Measurements from ENCODE around the gene OR10A4. TPM values are rescaled to one million over a fixed set of nuclear protein-coding genes. Genes with fewer than 3 reads are reported as not detected.

OR10A4 gene
- total and polyA plus RNA-seq, 10 donors: not detected

- Histone ChIP-seq H3K36me3 (no peaks in the 10 kb centered on the region), H3K4me3 (peak overlapping the region; percentile 44 to 82 (median 56)), H3K27ac (peak overlapping the region in 6 of 8 donors; percentile 26 to 80 (median 59)), H3K27me3 (replicated peaks in 1 of 7) (peaks cover 0 to 47% (median 0%) of the 10 kb centered on the region in 7 donors), H3K9me3 (no peaks in the 10 kb centered on the region), H3K4me1 (peaks cover 4 to 23% (median 17%) of the 10 kb centered on the region in 6 donors)
- no peak for DNase-seq
- TF ChIP-seq CTCF (IDR thresholded peaks at IDR 0.05 in 8 of 11, conservative IDR thresholded peaks at IDR 0.05 in 3 of 11) (no peak), POLR2A (IDR thresholded peaks at IDR 0.05) (no peak), POLR2AphosphoS5 (IDR thresholded peaks at IDR 0.05) (no peak)
- 15 to 21% (median 17%) methylated on average over 11 of the region's 11 CpGs for WGBS, 5 donors
- intact Hi-C loops (cut with DNase I; ENCODE audit: low total_unique reads): no loop called here
Observed at GRCh38 chr11:6927030-6927617, 50.7 kb downstream of the OR10A4 start.

Other genes starting within 250 kb of the OR10A4 start
- 10 to 100 TPM; 29.8 to 58.8 (median 43.4) TPM for gene DCHS1, start 220.8 kb upstream of the OR10A4 start, total RNA-seq
- gene DCHS1, start 220.8 kb upstream of the OR10A4 start, polyA plus RNA-seq: 1 to 10 TPM; 1.9 to 7.6 (median 3.1) TPM
- gene MRPL17, start 193.3 kb upstream of the OR10A4 start, total RNA-seq: 10 to 100 TPM; 31.1 to 74.7 (median 41.1) TPM
- gene MRPL17, start 193.3 kb upstream of the OR10A4 start, polyA plus RNA-seq: 10 to 100 TPM; 41.7 to 70.2 (median 52.9) TPM
- under 1 TPM in 5 of 7 donors, not detected in 2; 0.15 to 0.34 (median 0.20) TPM for gene OR2AG2, start 104.6 kb upstream of the OR10A4 start, total RNA-seq
- under 1 TPM in 1 of 3 donors, not detected in 2; 0.03 TPM for gene OR2AG2, start 104.6 kb upstream of the OR10A4 start, polyA plus RNA-seq
- gene OR2AG1, start 93.6 kb upstream of the OR10A4 start, total RNA-seq: under 1 TPM in 2 of 7 donors, not detected in 5; 0.20 to 0.26 TPM
- not detected for gene OR2AG1, start 93.6 kb upstream of the OR10A4 start, polyA plus RNA-seq
- under 1 TPM; 0.07 to 0.85 (median 0.39) TPM for gene OR6A2, start 76.9 kb upstream of the OR10A4 start, total RNA-seq
- not detected for gene OR6A2, start 76.9 kb upstream of the OR10A4 start, polyA plus RNA-seq
- gene OR10A5, start 30.9 kb upstream of the OR10A4 start, total RNA-seq: not detected
- not detected for gene OR10A5, start 30.9 kb upstream of the OR10A4 start, polyA plus RNA-seq
- not detected for gene OR10A2, start 13.6 kb upstream of the OR10A4 start, total RNA-seq
- gene OR10A2, start 13.6 kb upstream of the OR10A4 start, polyA plus RNA-seq: not detected
- gene OR2D2, start 15.9 kb downstream of the OR10A4 start, total RNA-seq: under 1 TPM in 4 of 7 donors, not detected in 3; 0.43 to 0.94 (median 0.58) TPM
- gene OR2D2, start 15.9 kb downstream of the OR10A4 start, polyA plus RNA-seq: not detected
- gene OR2D3, start 44.4 kb downstream of the OR10A4 start, total RNA-seq: not detected
- gene OR2D3, start 44.4 kb downstream of the OR10A4 start, polyA plus RNA-seq: not detected
- 1 to 10 TPM; 2.6 to 8.4 (median 4.5) TPM for gene ZNF215, start 49.8 kb downstream of the OR10A4 start, total RNA-seq
- gene ZNF215, start 49.8 kb downstream of the OR10A4 start, polyA plus RNA-seq: 1 to 10 TPM in 1 of 3 donors, under 1 TPM in 2; 0.26 to 1.3 (median 0.54) TPM
- gene ZNF214, start 143.7 kb downstream of the OR10A4 start, total RNA-seq: 1 to 10 TPM in 2 of 7 donors, under 1 TPM in 4, not detected in 1; 0.34 to 1.5 (median 0.67) TPM
- under 1 TPM; 0.06 to 0.29 (median 0.11) TPM for gene ZNF214, start 143.7 kb downstream of the OR10A4 start, polyA plus RNA-seq
- 1 to 10 TPM in 2 of 7 donors, under 1 TPM in 5; 0.17 to 1.5 (median 0.28) TPM for gene NLRP14, start 143.9 kb downstream of the OR10A4 start, total RNA-seq
- under 1 TPM in 1 of 3 donors, not detected in 2; 0.02 TPM for gene NLRP14, start 143.9 kb downstream of the OR10A4 start, polyA plus RNA-seq
- under 1 TPM in 4 of 7 donors, not detected in 3; 0.20 to 0.52 (median 0.45) TPM for gene RBMXL2, start 212.4 kb downstream of the OR10A4 start, total RNA-seq
- gene RBMXL2, start 212.4 kb downstream of the OR10A4 start, polyA plus RNA-seq: not detected

All from spleen (tissue), 11 donors.